ENCODE data around the gene TUT4.

DNA sequence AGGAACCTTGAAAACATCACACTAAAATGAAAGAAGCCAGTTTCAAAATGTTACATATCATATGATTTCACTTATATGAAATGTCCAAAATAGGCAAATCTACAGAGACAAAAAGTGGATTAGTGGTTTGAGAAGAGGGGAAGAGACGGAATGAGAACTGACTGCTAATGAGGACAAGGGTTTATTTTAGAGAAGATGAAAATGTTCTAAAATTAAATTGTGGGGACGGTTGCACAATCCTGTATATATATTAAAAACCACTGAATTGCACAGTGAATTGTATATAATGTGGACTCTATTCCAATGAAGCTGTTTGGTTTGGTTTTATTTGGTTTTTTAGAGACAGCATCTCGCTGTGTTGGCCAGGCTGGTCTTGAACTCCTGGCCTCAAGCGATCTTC lies 112.9 kb downstream of the TUT4 start:
- TF ChIP-seq EZH2phosphoT487 (IDR thresholded peaks at IDR 0.05; ENCODE audit: insufficient read depth, low read depth) (no peak), EZH2 (IDR thresholded peaks at IDR 0.05; ENCODE audit: insufficient read depth, poor library complexity, severe bottlenecking) (no peak)
